K562 (cell line): Measurements from ENCODE around the gene CALML6. TPM values are rescaled to one million over a fixed set of nuclear protein-coding genes. Genes with fewer than 3 reads are reported as not detected.

Source experiments
- BRCA1 ChIP-seq, 2 experiments: fragments of 450-650 bp in 1 of 2; sonication (generic) in 1 of 2; formaldehyde crosslinking in 1 of 2; IDR thresholded peaks; 2 replicates each; pipeline versions ENCODE4 v1.5.0 to v1.6.1; 2017 to 2020; ENCODE audit warnings: mild to moderate bottlenecking in 1 of 2, missing genetic modification reagents in 1 of 2
- CHD1 ChIP-seq: fragments of 200-600 bp; sonication (generic); IDR thresholded peaks from one replicate; pipeline ENCODE4 v1.6.1; 2012; ENCODE audit warnings: mild to moderate bottlenecking, moderate library complexity, low read length, inconsistent platforms
- CHD2 ChIP-seq: IDR thresholded peaks from 2 replicates; pipeline ENCODE4 v1.6.1; 2011; ENCODE audit warnings: low read depth, low read length
- CREBBP ChIP-seq: IDR thresholded peaks from one replicate; pipeline ENCODE4 v1.6.1; 2012; ENCODE audit warnings: low read depth, mild to moderate bottlenecking, control low read depth, inconsistent platforms, low read length
- FOXM1 ChIP-seq, 2 experiments: fragments of 450-650 bp in 1 of 2; sonication (generic) in 1 of 2; formaldehyde crosslinking in 1 of 2; IDR thresholded peaks; 2 replicates each; pipeline versions ENCODE4 v1.6.1 to v1.9.0; 2017 to 2022; ENCODE audit warnings: low read depth in 2 of 2, mild to moderate bottlenecking in 2 of 2, missing genetic modification reagents in 1 of 2, moderate library complexity in 1 of 2
- FOXP1 ChIP-seq: sonication (generic); formaldehyde crosslinking; IDR thresholded peaks from 2 replicates; pipeline ENCODE4 v1.8.0; 2022; ENCODE audit warnings: mild to moderate bottlenecking, missing genetic modification reagents
- GABPB1 ChIP-seq: sonication (generic); formaldehyde crosslinking; IDR thresholded peaks from 2 replicates; pipeline ENCODE4 v1.8.0; 2022; ENCODE audit warnings: mild to moderate bottlenecking, missing genetic modification reagents
- KLF13 ChIP-seq: fragments of 450-650 bp; IDR thresholded peaks from 2 replicates; pipeline ENCODE4 v1.6.1; 2016; ENCODE audit warnings: missing genetic modification characterization, low read depth, mild to moderate bottlenecking, missing compliant biosample characterization, moderate library complexity, borderline replicate concordance
- L3MBTL2 ChIP-seq: fragments of 450-650 bp; IDR thresholded peaks from 2 replicates; pipeline ENCODE4 v1.6.1; 2016; ENCODE audit warnings: mild to moderate bottlenecking, moderate library complexity
- NELFE ChIP-seq: IDR thresholded peaks from 2 replicates; pipeline ENCODE4 v1.6.1; 2011; ENCODE audit warnings: mild to moderate bottlenecking; ENCODE audit not compliant: insufficient read depth, insufficient read length
- NONO ChIP-seq, 2 experiments: fragments of 200-400 bp in 1 of 2; fragments of 450-650 bp in 1 of 2; formaldehyde crosslinking in 1 of 2; IDR thresholded peaks; 2 replicates each; pipeline ENCODE4 v1.6.1; 2017; ENCODE audit warnings: low read depth in 2 of 2, mild to moderate bottlenecking in 2 of 2, moderate library complexity in 2 of 2, low read length in 1 of 2
- POLR2A ChIP-seq: fragments of 450-650 bp; conservative IDR thresholded peaks from 2 replicates; pipeline ENCODE4 v1.6.1; 2016
- STAT5B ChIP-seq: fragments of 250-450 bp; sonication (Bioruptor Pico); IDR thresholded peaks from 2 replicates; pipeline ENCODE4 v1.8.0; 2021; ENCODE audit warnings: mild to moderate bottlenecking, inconsistent platforms
- U2AF2 ChIP-seq: fragments of 200-400 bp; formaldehyde crosslinking; optimal IDR thresholded peaks from 2 replicates; pipeline ENCODE3; 2017; ENCODE audit warnings: low read depth, mild to moderate bottlenecking, low read length
- ZNF134 ChIP-seq: fragments of 250-450 bp; sonication (Bioruptor Pico); conservative IDR thresholded peaks from 2 replicates; pipeline ENCODE4 v1.4.0; 2020
- ZNF263 ChIP-seq: sonication (generic); formaldehyde crosslinking; IDR thresholded peaks from 2 replicates; pipeline ENCODE4 v1.8.0; 2022; ENCODE audit warnings: mild to moderate bottlenecking, missing genetic modification reagents, borderline replicate concordance
- ZNF77 ChIP-seq: fragments of 250-450 bp; sonication (Bioruptor Pico); IDR thresholded peaks from 2 replicates; pipeline ENCODE4 v1.5.0; 2020
- polyA plus RNA-seq, 8 experiments: library from polyadenylated mRNA; depleted of rRNA in 4 of 8; stranded (reverse) in 5 of 8; unstranded in 3 of 8; fragments of >200 nt; fragmentation: Nextera tagmentation in 2 of 8; fragmentation: Illumina TruSeq in 1 of 8; extraction: Ambion mirVana in 2 of 8; extraction: Trizol in 1 of 8; gene quantifications; 2 replicates each; pipeline versions ENCODE4 v1.2.1 to v1.2.3, GENCODE V29; 2011 to 2014; ENCODE audit warnings: inconsistent platforms in 1 of 8, missing spikeins in 1 of 8
- total RNA-seq, 7 experiments: library from RNA; depleted of rRNA in 6 of 7; stranded (reverse); fragments of >200 nt in 6 of 7; fragmentation: Illumina TruSeq in 2 of 7; extraction: Trizol in 2 of 7; gene quantifications; 2 replicates each; pipeline versions ENCODE4 v1.2.1 to v1.2.3, GENCODE V29; 2011 to 2021; ENCODE audit warnings: low replicate concordance in 1 of 7
- TF ChIP-seq, protein P1 (sequence below), 3 experiments: fragments of 200-800 bp in 1 of 3; fragments of 250-450 bp in 1 of 3; fragments of 450-650 bp in 1 of 3; sonication (Bioruptor Pico) in 1 of 3; sonication (Bioruptor generic) in 1 of 3; formaldehyde crosslinking in 1 of 3; IDR thresholded peaks; 2 replicates each; pipeline versions ENCODE4 v1.6.1 to v1.8.0; 2016 to 2022; ENCODE audit warnings: mild to moderate bottlenecking in 2 of 3, missing genetic modification characterization in 2 of 3, missing compliant biosample characterization in 1 of 3, moderate library complexity in 1 of 3
- TF ChIP-seq, protein P2 (sequence below): sonication (generic); formaldehyde crosslinking; IDR thresholded peaks from 2 replicates; pipeline ENCODE4 v1.8.1; 2023; ENCODE audit warnings: mild to moderate bottlenecking, missing genetic modification reagents

CALML6 gene
- total and polyA plus RNA-seq, 9 of the 15 experiments (the other 6 are each of a cell fraction or from before 2014, with no cell fraction given), result 0.14 TPM; not detected in 8

DNA sequence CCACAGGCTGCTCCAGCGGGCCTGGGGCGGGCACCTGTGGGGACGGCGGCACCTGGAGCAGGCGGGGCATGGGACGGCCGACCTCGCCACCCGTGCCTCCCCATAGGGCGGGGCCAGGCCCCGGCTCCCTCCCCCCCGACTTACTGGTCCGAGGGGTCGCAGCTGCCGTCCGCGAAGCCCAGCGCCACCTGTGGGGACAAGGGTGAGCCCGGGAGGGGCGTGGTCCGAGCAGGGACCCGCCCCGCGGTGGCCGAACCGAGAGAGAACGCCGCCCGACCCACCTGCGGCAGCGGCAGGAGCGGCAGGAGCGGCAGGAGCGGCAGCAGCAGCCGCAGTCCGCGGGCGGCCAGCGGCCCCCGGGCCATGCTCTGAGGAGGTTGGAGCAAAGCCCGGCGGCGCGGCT, 3.8 kb downstream of the CALML6 start, which contains the start of gene TMEM52 (continued):
- TF ChIP-seq, protein P1, sequence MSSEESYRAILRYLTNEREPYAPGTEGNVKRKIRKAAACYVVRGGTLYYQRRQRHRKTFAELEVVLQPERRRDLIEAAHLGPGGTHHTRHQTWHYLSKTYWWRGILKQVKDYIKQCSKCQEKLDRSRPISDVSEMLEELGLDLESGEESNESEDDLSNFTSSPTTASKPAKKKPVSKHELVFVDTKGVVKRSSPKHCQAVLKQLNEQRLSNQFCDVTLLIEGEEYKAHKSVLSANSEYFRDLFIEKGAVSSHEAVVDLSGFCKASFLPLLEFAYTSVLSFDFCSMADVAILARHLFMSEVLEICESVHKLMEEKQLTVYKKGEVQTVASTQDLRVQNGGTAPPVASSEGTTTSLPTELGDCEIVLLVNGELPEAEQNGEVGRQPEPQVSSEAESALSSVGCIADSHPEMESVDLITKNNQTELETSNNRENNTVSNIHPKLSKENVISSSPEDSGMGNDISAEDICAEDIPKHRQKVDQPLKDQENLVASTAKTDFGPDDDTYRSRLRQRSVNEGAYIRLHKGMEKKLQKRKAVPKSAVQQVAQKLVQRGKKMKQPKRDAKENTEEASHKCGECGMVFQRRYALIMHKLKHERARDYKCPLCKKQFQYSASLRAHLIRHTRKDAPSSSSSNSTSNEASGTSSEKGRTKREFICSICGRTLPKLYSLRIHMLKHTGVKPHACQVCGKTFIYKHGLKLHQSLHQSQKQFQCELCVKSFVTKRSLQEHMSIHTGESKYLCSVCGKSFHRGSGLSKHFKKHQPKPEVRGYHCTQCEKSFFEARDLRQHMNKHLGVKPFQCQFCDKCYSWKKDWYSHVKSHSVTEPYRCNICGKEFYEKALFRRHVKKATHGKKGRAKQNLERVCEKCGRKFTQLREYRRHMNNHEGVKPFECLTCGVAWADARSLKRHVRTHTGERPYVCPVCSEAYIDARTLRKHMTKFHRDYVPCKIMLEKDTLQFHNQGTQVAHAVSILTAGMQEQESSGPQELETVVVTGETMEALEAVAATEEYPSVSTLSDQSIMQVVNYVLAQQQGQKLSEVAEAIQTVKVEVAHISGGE (CRISPR knock-in tag; IDR thresholded peaks at IDR 0.05), result 0 out of 6 replicates have a peak, but pooled peaks of 1 of the 3 experiments have one; percentile 12
- TF ChIP-seq NONO (IDR thresholded peaks at IDR 0.05; ENCODE audit: low read depth in 2 of 2, low read length in 1 of 2) (peak in 1 of 2 experiments; percentile 71; a peak in 2 of 4 replicates), FOXM1 (IDR thresholded peaks at IDR 0.05; ENCODE audit: low read depth) (no peak), FOXM1 (CRISPR knock-in tag; IDR thresholded peaks at IDR 0.05; ENCODE audit: low read depth) (peak; percentile 59; the same call in 1 of the 2 replicates), KLF13 (tag) (0 out of 2 replicates have a peak, but pooled peaks have one; percentile 50), POLR2A (peak; percentile 75), FOXP1 (peak; percentile 79; the same call in 1 of the 2 replicates), U2AF2 (no peak), L3MBTL2 (peak; percentile 93), ZNF77 (CRISPR knock-in tag) (0 out of 2 replicates have a peak, but pooled peaks have one; percentile 55), ZNF134 (CRISPR knock-in tag) (no peak), NELFE (no peak), ZNF263 (CRISPR knock-in tag) (peak; percentile 37; the same call in 1 of the 2 replicates), CHD1 (peak; percentile 58), BRCA1 (IDR thresholded peaks at IDR 0.05) (no peak), BRCA1 (CRISPR knock-in tag; IDR thresholded peaks at IDR 0.05) (no peak), GABPB1 (CRISPR knock-in tag) (peak; percentile 51; the same call in 1 of the 2 replicates), CHD2 (0 out of 2 replicates have a peak, but pooled peaks have one; percentile 37), CREBBP (no peak), STAT5B (CRISPR knock-in tag) (no peak)
- TF ChIP-seq, protein P2, sequence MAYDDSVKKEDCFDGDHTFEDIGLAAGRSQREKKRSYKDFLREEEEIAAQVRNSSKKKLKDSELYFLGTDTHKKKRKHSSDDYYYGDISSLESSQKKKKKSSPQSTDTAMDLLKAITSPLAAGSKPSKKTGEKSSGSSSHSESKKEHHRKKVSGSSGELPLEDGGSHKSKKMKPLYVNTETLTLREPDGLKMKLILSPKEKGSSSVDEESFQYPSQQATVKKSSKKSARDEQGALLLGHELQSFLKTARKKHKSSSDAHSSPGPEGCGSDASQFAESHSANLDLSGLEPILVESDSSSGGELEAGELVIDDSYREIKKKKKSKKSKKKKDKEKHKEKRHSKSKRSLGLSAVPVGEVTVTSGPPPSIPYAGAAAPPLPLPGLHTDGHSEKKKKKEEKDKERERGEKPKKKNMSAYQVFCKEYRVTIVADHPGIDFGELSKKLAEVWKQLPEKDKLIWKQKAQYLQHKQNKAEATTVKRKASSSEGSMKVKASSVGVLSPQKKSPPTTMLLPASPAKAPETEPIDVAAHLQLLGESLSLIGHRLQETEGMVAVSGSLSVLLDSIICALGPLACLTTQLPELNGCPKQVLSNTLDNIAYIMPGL, result 0 out of 2 replicates have a peak, but pooled peaks have one; percentile 76
